Heart right ventricle (tissue), 16 donors: ENCODE data around the gene MYLK. TPM values are rescaled to one million over a fixed set of nuclear protein-coding genes. Genes with fewer than 3 reads are reported as not detected.

Experiments
- ATAC-seq, 8 donors: fragments of 200-7000 bp; cut with Tn5 transposase; one replicate each; pipeline ENCODE4 v1.9.1; 2020; ENCODE audit warnings: mild to moderate bottlenecking in 8 of 8, moderate library complexity in 8 of 8, moderate number of reproducible peaks in 1 of 8
- DNase-seq, 2 donors: peaks; one replicate each; pipeline ENCODE4 v3.0.0-alpha.2; 2020
- H3K27ac ChIP-seq, 10 donors: fragments of 200-600 bp; sonication (generic) in 2 of 10; one replicate each; pipeline versions ENCODE4 v1.5.0 to v1.8.0; 2020 to 2022; ENCODE audit warnings: mild to moderate bottlenecking in 3 of 10
- H3K27me3 ChIP-seq, 7 donors: fragments of 200-600 bp; one replicate each; pipeline ENCODE4 v1.8.0; 2021 to 2022; ENCODE audit warnings: mild to moderate bottlenecking in 2 of 7
- H3K36me3 ChIP-seq, 9 donors: fragments of 200-600 bp; sonication (generic) in 1 of 9; one replicate each; pipeline versions ENCODE4 v1.5.0 to v1.8.0; 2020 to 2022; ENCODE audit warnings: mild to moderate bottlenecking in 2 of 9
- H3K4me1 ChIP-seq, 9 donors: fragments of 200-600 bp; sonication (generic) in 1 of 9; one replicate each; pipeline versions ENCODE4 v1.5.0 to v1.8.0; 2020 to 2022; ENCODE audit warnings: mild to moderate bottlenecking in 4 of 9
- H3K4me3 ChIP-seq, 10 donors: fragments of 200-600 bp; sonication (generic) in 2 of 10; one replicate each; pipeline versions ENCODE4 v1.5.0 to v1.8.0; 2020 to 2022; ENCODE audit warnings: mild to moderate bottlenecking in 7 of 10, moderate library complexity in 2 of 10
- H3K9me3 ChIP-seq, 11 donors: fragments of 200-600 bp in 10 of 11; sonication (generic) in 2 of 11; one replicate each; pipeline versions ENCODE4 v1.5.0 to v1.8.0; 2013 to 2022; ENCODE audit warnings: mild to moderate bottlenecking in 2 of 11, control low read depth in 1 of 11, moderate library complexity in 1 of 11
- WGBS, 2 donors: extraction: QIAGEN DNeasy Blood & Tissue Kit; methylation state at CpG; one replicate each; pipeline ENCODE4 v1.1.7; 2013; ENCODE audit warnings: inconsistent platforms in 1 of 2; 5-methylcytosine and 5-hydroxymethylcytosine counted together
- intact Hi-C, 10 donors: fragments of 100-400 bp; cut with DNase I; formaldehyde crosslinking; loops; one replicate each; pipeline versions ENCODE4 v1.11.1 to v1.14.2; 2022
- polyA plus RNA-seq, 2 donors: library from polyadenylated mRNA; stranded (reverse); fragments of 200-250 nt; gene quantifications; one replicate each; pipeline ENCODE4 v1.2.3, GENCODE V29; 2013
- total RNA-seq, 10 donors: library from RNA; stranded (reverse); fragmentation: NEBNext Ultra II Directional in 3 of 10; extraction: Animal tissue kit (Norgen Biotek cat#: 25700) in 3 of 10; gene quantifications; one replicate each; pipeline versions ENCODE4 v1.2.1 to v1.2.4, GENCODE V29; 2021 to 2023
- TF ChIP-seq, protein P1 (sequence below), 9 donors: fragments of 200-600 bp; sonication (generic) in 2 of 9; IDR thresholded peaks; one replicate each; pipeline versions ENCODE4 v1.5.0 to v1.8.0; 2021 to 2022; ENCODE audit warnings: antibody characterized with exemption in 9 of 9, mild to moderate bottlenecking in 5 of 9, moderate library complexity in 1 of 9
- donor health status: Arrhythmogenic right ventricular cardiomyopathy.
- donor health status: ischemic (EF 13 %, LVEDD 7.1; RV severe dilation, severe dysfunction).
- donor health status: healthy with polysubstance abuse.
- donor health status: DM: no; HTN: yes; CAD: no.
- donor health status: DM: no; HTN: no; CAD: no.
- donor health status: ischemic (EF 25% LVEDD 6.9; RV normal size, moderate dysfunction).
- donor health status: ischemic (EF 25% LVEDD 5.7; RV mildly dilated, moderate dysfunction).
- donor health status: healthy.
- donor health status: DM: yes; HTN: yes; CAD: no.
- donor health status: Ischemic cardiomyopathy.
- donor health status: ischemic (EF 35%, LVEDD 5.7; RV mildly dilated, moderate dysfunction).
- donor health status: nonischemic (EF 11% LVEDD 7.7; RV severe dilation, severe dysfunction).
- donor health status: DM: yes; HTN: yes; CAD: no.
- donor health status: PGD.
- donor health status: ischemic (EF 29% LVEDD 5.4; RV normal size, mild dysfunction).
- donor health status: nonischemic (EF 23%, LVEDD 6.1; RV moderate dilation, normal function).

The MYLK gene
- total and polyA plus RNA-seq, 12 donors, result 5.6 to 20.6 (median 11.6) TPM

DNA sequence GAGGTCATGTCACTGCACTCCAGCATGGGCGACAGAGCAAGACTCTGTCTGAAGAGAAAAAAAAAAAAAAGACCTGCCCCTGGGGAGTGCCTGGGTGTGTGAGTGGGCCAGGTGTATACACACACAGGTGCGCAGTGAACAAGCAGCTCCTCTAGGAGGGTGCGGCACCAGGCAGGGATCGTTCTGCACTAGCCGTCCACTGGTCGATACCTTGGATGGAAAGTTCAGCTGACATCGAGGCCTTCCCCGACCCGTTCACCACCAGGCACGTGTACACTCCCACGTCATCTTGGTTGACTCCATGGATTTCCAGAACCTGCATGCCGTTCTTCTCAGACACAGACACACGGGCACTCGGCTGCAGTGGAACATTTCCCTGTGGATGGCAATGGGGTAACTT lies 147.0 kb downstream of the MYLK start:
- H3K9me3 ChIP-seq, result no peaks in the 10 kb centered on the region
- no peaks in the 10 kb centered on the region for H3K36me3 ChIP-seq
- H3K27me3 ChIP-seq, result no peaks in the 10 kb centered on the region
- intact Hi-C loops, result loop anchor here in 1 of 10 donors (10.0 kb wide), 1 partner anchor 248 kb away; no protein-coding TSS in a partner anchor
- no peak overlapping the region for H3K27ac ChIP-seq
- WGBS, 2 donors, result 96 to 97% methylated on average over 14 of the region's 14 CpGs
- no peaks in the 10 kb centered on the region for H3K4me1 ChIP-seq
- ATAC-seq (no peak), DNase-seq (no peak)
- H3K4me3 ChIP-seq, result no peak overlapping the region
- TF ChIP-seq, protein P1, sequence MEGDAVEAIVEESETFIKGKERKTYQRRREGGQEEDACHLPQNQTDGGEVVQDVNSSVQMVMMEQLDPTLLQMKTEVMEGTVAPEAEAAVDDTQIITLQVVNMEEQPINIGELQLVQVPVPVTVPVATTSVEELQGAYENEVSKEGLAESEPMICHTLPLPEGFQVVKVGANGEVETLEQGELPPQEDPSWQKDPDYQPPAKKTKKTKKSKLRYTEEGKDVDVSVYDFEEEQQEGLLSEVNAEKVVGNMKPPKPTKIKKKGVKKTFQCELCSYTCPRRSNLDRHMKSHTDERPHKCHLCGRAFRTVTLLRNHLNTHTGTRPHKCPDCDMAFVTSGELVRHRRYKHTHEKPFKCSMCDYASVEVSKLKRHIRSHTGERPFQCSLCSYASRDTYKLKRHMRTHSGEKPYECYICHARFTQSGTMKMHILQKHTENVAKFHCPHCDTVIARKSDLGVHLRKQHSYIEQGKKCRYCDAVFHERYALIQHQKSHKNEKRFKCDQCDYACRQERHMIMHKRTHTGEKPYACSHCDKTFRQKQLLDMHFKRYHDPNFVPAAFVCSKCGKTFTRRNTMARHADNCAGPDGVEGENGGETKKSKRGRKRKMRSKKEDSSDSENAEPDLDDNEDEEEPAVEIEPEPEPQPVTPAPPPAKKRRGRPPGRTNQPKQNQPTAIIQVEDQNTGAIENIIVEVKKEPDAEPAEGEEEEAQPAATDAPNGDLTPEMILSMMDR (IDR thresholded peaks at IDR 0.05), result no peak

DNA sequence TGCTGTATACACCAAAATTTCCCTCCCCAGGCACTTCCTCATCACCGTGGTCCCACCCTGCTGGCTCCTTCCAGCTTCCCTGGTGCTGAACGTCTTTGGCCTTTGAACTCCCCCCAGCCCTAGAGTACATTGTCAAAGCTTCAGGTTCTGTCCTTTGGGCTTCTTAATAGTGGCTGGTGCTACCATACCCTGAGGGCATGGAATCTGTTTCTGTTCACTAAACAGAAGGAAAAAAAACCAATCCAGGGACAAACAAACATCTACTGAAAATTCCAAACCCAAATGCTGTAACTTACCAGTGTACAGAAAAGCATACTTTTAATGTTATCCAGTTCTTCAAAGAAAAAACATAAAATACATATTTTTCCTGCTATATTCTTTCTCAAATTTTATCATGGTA lies 148.7 kb downstream of the MYLK start:
- H3K36me3 ChIP-seq, result no peaks in the 10 kb centered on the region
- ATAC-seq (no peak), DNase-seq (no peak)
- H3K27me3 ChIP-seq, result no peaks in the 10 kb centered on the region
- H3K27ac ChIP-seq, result no peak overlapping the region
- intact Hi-C loops, result loop anchor here in 1 of 10 donors (10.0 kb wide), 1 partner anchor 249 kb away; no protein-coding TSS in a partner anchor
- H3K9me3 ChIP-seq, result no peaks in the 10 kb centered on the region
- TF ChIP-seq, protein P1 (IDR thresholded peaks at IDR 0.05), result no peak
- H3K4me1 ChIP-seq, result no peaks in the 10 kb centered on the region
- 61 to 75% methylated on average over 2 of the region's 2 CpGs for WGBS, 2 donors
- H3K4me3 ChIP-seq, result no peak overlapping the region

DNA sequence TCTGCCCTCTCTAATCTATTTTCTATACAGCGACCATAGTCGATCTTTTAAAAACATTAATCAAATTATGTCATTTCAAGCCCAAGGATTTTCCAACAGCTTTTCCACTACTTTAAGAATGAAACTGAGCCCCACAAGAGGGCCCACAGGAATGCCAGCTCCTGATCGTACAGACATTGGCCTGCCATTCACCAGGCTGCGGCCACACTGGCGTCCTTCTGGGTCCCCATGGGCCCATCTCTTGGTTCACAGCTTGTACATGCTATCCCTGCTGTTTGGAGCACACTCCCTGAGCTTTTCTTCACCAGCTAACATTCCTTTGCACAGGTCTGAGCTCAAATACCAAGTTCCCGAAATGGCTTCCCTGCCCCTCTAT lies 149.6 kb downstream of the MYLK start:
- Histone ChIP-seq H3K9me3 (no peaks in the 10 kb centered on the region), H3K27me3 (no peaks in the 10 kb centered on the region), H3K4me1 (no peaks in the 10 kb centered on the region), H3K27ac (no peak overlapping the region), H3K4me3 (no peak overlapping the region), H3K36me3 (no peaks in the 10 kb centered on the region)
- TF ChIP-seq, protein P1 (IDR thresholded peaks at IDR 0.05), result no peak
- DNase-seq (no peak), ATAC-seq (no peak)
- intact Hi-C loops, result loop anchor here in 1 of 10 donors (10.0 kb wide), 1 partner anchor 250 kb away; no protein-coding TSS in a partner anchor
- WGBS, 2 donors, result 77 to 78% methylated on average over 6 of the region's 6 CpGs

DNA sequence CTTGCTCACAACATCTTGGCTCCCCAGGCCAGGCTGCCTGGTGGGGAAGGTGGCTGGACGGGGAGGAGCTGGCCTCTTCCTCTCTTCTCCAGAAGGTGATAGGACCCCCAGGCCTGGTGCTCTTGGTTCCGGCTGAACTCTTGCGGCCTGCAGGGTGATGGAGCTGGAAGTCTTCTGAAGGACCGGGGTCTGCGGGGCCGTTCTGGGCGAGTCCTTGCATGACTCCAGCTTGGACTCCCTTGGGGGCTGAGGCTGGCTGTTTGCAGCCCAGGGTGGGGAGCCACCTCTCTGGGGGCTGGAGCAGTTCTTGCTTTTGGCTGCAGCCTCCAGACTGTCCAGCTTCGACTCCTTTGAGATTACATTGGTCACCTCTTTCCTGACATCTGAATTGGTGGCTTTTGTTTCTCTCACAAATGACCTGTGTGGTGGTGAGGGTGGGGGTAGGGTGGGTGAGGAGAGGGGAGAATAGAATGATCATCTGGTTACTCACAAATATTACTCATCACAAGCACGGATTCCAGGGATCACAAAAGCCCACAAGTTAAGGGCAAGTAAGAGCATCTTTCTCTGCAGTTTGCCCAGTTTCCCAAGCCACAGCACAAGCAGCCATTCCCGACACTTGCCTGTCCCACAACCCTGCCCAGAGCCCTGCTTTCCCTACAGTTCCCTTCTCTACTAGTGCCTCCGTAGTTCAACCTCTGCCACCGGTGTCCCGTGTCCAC lies 150.2 kb downstream of the MYLK start:
- 88 to 91% methylated on average over 13 of the region's 13 CpGs for WGBS, 2 donors
- ATAC-seq, result no peak

More for the DNA sequence above, 150.2 kb downstream of the MYLK start:
- intact Hi-C loops, result loop anchor here in 1 of 10 donors (10.0 kb wide), 1 partner anchor 251 kb away; no protein-coding TSS in a partner anchor
- H3K36me3 ChIP-seq, result no peaks in the 10 kb centered on the region
- H3K27me3 ChIP-seq, result peaks cover 0 to 1% (median 0%) of the 10 kb centered on the region in 7 donors
- TF ChIP-seq, protein P1 (IDR thresholded peaks at IDR 0.05), result no peak
- no peak overlapping the region for H3K4me3 ChIP-seq
- H3K4me1 ChIP-seq, result no peaks in the 10 kb centered on the region
- no peaks in the 10 kb centered on the region for H3K9me3 ChIP-seq
- H3K27ac ChIP-seq, result no peak overlapping the region
- no peak for DNase-seq
